SK-N-SH treated with all-trans-retinoic acid at 6 μM for 48 hours (cell line): Measurements from ENCODE around the gene TMEM53.

ENCODE experiments used
- ATAC-seq: fragments of 200-7000 bp; cut with Tn5 transposase; 3 replicates; pipeline ENCODE4 v1.9.1; 2020; ENCODE audit warnings: mild to moderate bottlenecking, moderate library complexity
- ARNTL ChIP-seq: fragments of 450-650 bp; formaldehyde crosslinking; IDR thresholded peaks from 2 replicates; pipeline ENCODE4 v1.5.0; 2020; ENCODE audit warnings: low read depth, mild to moderate bottlenecking, moderate library complexity, borderline replicate concordance
- CREB5 ChIP-seq: fragments of 250-450 bp; sonication (Bioruptor Pico); IDR thresholded peaks from 2 replicates; pipeline ENCODE4 v1.5.1; 2020; ENCODE audit warnings: low read depth, mild to moderate bottlenecking, moderate library complexity
- CSDC2 ChIP-seq: fragments of 250-450 bp; sonication (Bioruptor Pico); IDR thresholded peaks from 2 replicates; pipeline ENCODE4 v1.5.0; 2020; ENCODE audit warnings: mild to moderate bottlenecking, moderate library complexity
- CSRNP3 ChIP-seq: fragments of 250-450 bp; sonication (Bioruptor Pico); IDR thresholded peaks from 2 replicates; pipeline ENCODE4 v1.5.1; 2021; ENCODE audit warnings: mild to moderate bottlenecking, moderate library complexity
- ISL1 ChIP-seq: fragments of 250-450 bp; sonication (Bioruptor Pico); IDR thresholded peaks from 2 replicates; pipeline ENCODE4 v2.1.2; 2022; ENCODE audit warnings: mild to moderate bottlenecking, moderate library complexity
- OSR1 ChIP-seq: fragments of 250-450 bp; sonication (Bioruptor Pico); IDR thresholded peaks from 2 replicates; pipeline ENCODE4 v1.8.0; 2022; ENCODE audit warnings: moderate library complexity, mild to moderate bottlenecking, inconsistent platforms
- PATZ1 ChIP-seq: fragments of 250-450 bp; sonication (Bioruptor Pico); IDR thresholded peaks from 2 replicates; pipeline ENCODE4 v1.8.0; 2020; ENCODE audit warnings: mild to moderate bottlenecking, moderate library complexity, borderline replicate concordance
- POU6F1 ChIP-seq: fragments of 250-450 bp; sonication (Bioruptor Pico); IDR thresholded peaks from 2 replicates; pipeline ENCODE4 v1.8.0; 2021; ENCODE audit warnings: low read depth, mild to moderate bottlenecking, moderate library complexity, borderline replicate concordance
- PPARA ChIP-seq: fragments of 250-450 bp; sonication (Bioruptor Pico); IDR thresholded peaks from 2 replicates; pipeline ENCODE4 v1.5.0; 2020; ENCODE audit warnings: mild to moderate bottlenecking, borderline replicate concordance
- RARB ChIP-seq: fragments of 250-450 bp; sonication (Bioruptor Pico); IDR thresholded peaks from 2 replicates; pipeline ENCODE4 v1.8.0; 2021; ENCODE audit warnings: mild to moderate bottlenecking, moderate library complexity
- SNAI2 ChIP-seq: fragments of 250-450 bp; sonication (Bioruptor Pico); IDR thresholded peaks from 2 replicates; pipeline ENCODE4 v1.5.0; 2020; ENCODE audit warnings: mild to moderate bottlenecking, moderate library complexity
- TCF4 ChIP-seq: fragments of 250-450 bp; sonication (Bioruptor Pico); IDR thresholded peaks from 2 replicates; pipeline ENCODE4 v1.8.0; 2021; ENCODE audit warnings: mild to moderate bottlenecking, moderate library complexity, borderline replicate concordance
- TOX ChIP-seq: fragments of 250-450 bp; sonication (Bioruptor Pico); IDR thresholded peaks from 2 replicates; pipeline ENCODE4 v1.8.0; 2021; ENCODE audit warnings: mild to moderate bottlenecking, moderate library complexity, borderline replicate concordance
- TSHZ2 ChIP-seq: fragments of 250-450 bp; sonication (Bioruptor Pico); IDR thresholded peaks from 2 replicates; pipeline ENCODE4 v1.5.0; 2020; ENCODE audit warnings: mild to moderate bottlenecking, moderate library complexity
- ZC3H10 ChIP-seq: fragments of 250-450 bp; sonication (Bioruptor Pico); IDR thresholded peaks from 2 replicates; pipeline ENCODE4 v1.5.1; 2021; ENCODE audit warnings: mild to moderate bottlenecking, moderate library complexity
- ZFP3 ChIP-seq: fragments of 250-450 bp; sonication (Bioruptor Pico); IDR thresholded peaks from 2 replicates; pipeline ENCODE4 v1.5.0; 2020; ENCODE audit warnings: mild to moderate bottlenecking, moderate library complexity
- ZFP30 ChIP-seq: fragments of 450-650 bp; formaldehyde crosslinking; IDR thresholded peaks from 2 replicates; pipeline ENCODE4 v1.5.0; 2022; ENCODE audit warnings: mild to moderate bottlenecking, moderate library complexity
- ZNF565 ChIP-seq: fragments of 450-650 bp; formaldehyde crosslinking; conservative IDR thresholded peaks from 2 replicates; pipeline ENCODE4 v1.5.0; 2020; ENCODE audit warnings: low read depth, mild to moderate bottlenecking, moderate library complexity
- ZNF70 ChIP-seq: fragments of 450-650 bp; formaldehyde crosslinking; IDR thresholded peaks from 2 replicates; pipeline ENCODE4 v1.5.0; 2020; ENCODE audit warnings: mild to moderate bottlenecking, moderate library complexity
- ZNF8 ChIP-seq: fragments of 450-650 bp; formaldehyde crosslinking; IDR thresholded peaks from 2 replicates; pipeline ENCODE4 v1.5.0; 2020; ENCODE audit warnings: mild to moderate bottlenecking, moderate library complexity

The TMEM53 gene

GRCh38 chr1:44625348-44625747 is 48.9 kb downstream of the TMEM53 start:
- ATAC-seq, result no peak

GRCh38 chr1:44624268-44624901 is 49.9 kb downstream of the TMEM53 start:
- no peak for ATAC-seq
- no peak for TF ChIP-seq SNAI2 (CRISPR knock-in tag)
- TF ChIP-seq, all 23 proteins: peak for 0

More at GRCh38 chr1:44625348-44625747, 48.9 kb downstream of the TMEM53 start:
- TF ChIP-seq ZC3H10 (CRISPR knock-in tag), result no peak
- TF ChIP-seq CSRNP3 (CRISPR knock-in tag), result no peak
- TF ChIP-seq OSR1 (CRISPR knock-in tag), result no peak
- no peak for TF ChIP-seq TOX
- TF ChIP-seq CSDC2, result no peak

- TF ChIP-seq ZC3H10 (CRISPR knock-in tag) (no peak), OSR1 (CRISPR knock-in tag) (no peak), POU6F1 (no peak), ZFP30 (CRISPR knock-in tag) (no peak), ISL1 (CRISPR knock-in tag) (no peak), ZNF565 (CRISPR knock-in tag) (no peak), ZFP3 (no peak), RARB (CRISPR knock-in tag) (no peak), CSRNP3 (CRISPR knock-in tag) (no peak), TSHZ2 (CRISPR knock-in tag) (no peak), TCF4 (CRISPR knock-in tag) (no peak), CREB5 (CRISPR knock-in tag) (no peak), CSDC2 (no peak), ARNTL (CRISPR knock-in tag) (no peak), ZNF70 (no peak)
- ATAC-seq, result no peak
Observed at GRCh38 chr1:44621841-44622286, 52.4 kb downstream of the TMEM53 start.

GRCh38 chr1:44620072-44620471 is 54.2 kb downstream of the TMEM53 start:
- no peak for ATAC-seq
- TF ChIP-seq TSHZ2 (CRISPR knock-in tag) (no peak), ZNF565 (CRISPR knock-in tag) (no peak), ZC3H10 (CRISPR knock-in tag) (no peak), RARB (CRISPR knock-in tag) (no peak), PATZ1 (CRISPR knock-in tag) (no peak), CREB5 (CRISPR knock-in tag) (no peak), ZNF8 (no peak), PPARA (CRISPR knock-in tag) (no peak)
